Activated T-cell treated with anti-CD3 and anti-CD28 coated beads, Interleukin-2, amount 50 U/mL, for 24 hours (primary cell): ENCODE measurements around the gene RYR3.

ENCODE experiments used
- DNase-seq: peaks from one replicate; pipeline ENCODE4 v3.0.0-alpha.2; 2020
- H3K27ac Mint-ChIP-seq: 2 replicates; pipeline ENCODE4 v1.8.0; 2020; ENCODE audit warnings: mild to moderate bottlenecking, mixed read lengths
- H3K27me3 Mint-ChIP-seq: 2 replicates; pipeline ENCODE4 v1.8.0; 2020; ENCODE audit warnings: mixed read lengths
- H3K36me3 Mint-ChIP-seq: 2 replicates; pipeline ENCODE4 v1.8.0; 2020; ENCODE audit warnings: low read depth, mixed read lengths
- H3K4me1 Mint-ChIP-seq: 2 replicates; pipeline ENCODE4 v1.8.0; 2020; ENCODE audit warnings: low read depth, mixed read lengths
- H3K4me3 Mint-ChIP-seq: 2 replicates; pipeline ENCODE4 v1.8.0; 2020; ENCODE audit warnings: mild to moderate bottlenecking, moderate library complexity, mixed read lengths
- H3K9me3 Mint-ChIP-seq: 2 replicates; pipeline ENCODE4 v1.8.0; 2020; ENCODE audit warnings: mixed read lengths

The RYR3 gene

GRCh38 chr15:33343275-33343674, 32.5 kb downstream of the RYR3 start:
- no peaks in the 10 kb centered on the region for H3K4me1 Mint-ChIP-seq
- no peaks in the 10 kb centered on the region for H3K36me3 Mint-ChIP-seq
- no peaks in the 10 kb centered on the region for H3K27me3 Mint-ChIP-seq
- DNase-seq = no peak
- H3K9me3 Mint-ChIP-seq = no peaks in the 10 kb centered on the region
- no peak overlapping the region for H3K4me3 Mint-ChIP-seq
- no peak overlapping the region for H3K27ac Mint-ChIP-seq

- Mint-ChIP-seq H3K27me3 (no peaks in the 10 kb centered on the region), H3K36me3 (no peaks in the 10 kb centered on the region), H3K27ac (no peak overlapping the region), H3K9me3 (no peaks in the 10 kb centered on the region), H3K4me1 (no peaks in the 10 kb centered on the region), H3K4me3 (no peak overlapping the region)
- DNase-seq = no peak
Measured at GRCh38 chr15:33344111-33344510, 33.3 kb downstream of the RYR3 start.

- Mint-ChIP-seq H3K27me3 (no peaks in the 10 kb centered on the region), H3K36me3 (no peaks in the 10 kb centered on the region), H3K4me3 (no peak overlapping the region), H3K27ac (no peak overlapping the region), H3K4me1 (no peaks in the 10 kb centered on the region), H3K9me3 (no peaks in the 10 kb centered on the region)
- no peak for DNase-seq
Measured at GRCh38 chr15:33344530-33344929, 33.8 kb downstream of the RYR3 start.

GRCh38 chr15:33354411-33354810, 43.6 kb downstream of the RYR3 start:
- Mint-ChIP-seq H3K9me3 (no peaks in the 10 kb centered on the region), H3K36me3 (no peaks in the 10 kb centered on the region), H3K27ac (no peak overlapping the region)

GRCh38 chr15:33357845-33358244, 47.1 kb downstream of the RYR3 start:
- peaks cover 11% of the 10 kb centered on the region for H3K27me3 Mint-ChIP-seq
- no peak overlapping the region for H3K4me3 Mint-ChIP-seq
- no peak overlapping the region for H3K27ac Mint-ChIP-seq
- no peak for DNase-seq
- H3K4me1 Mint-ChIP-seq = no peaks in the 10 kb centered on the region
- no peaks in the 10 kb centered on the region for H3K36me3 Mint-ChIP-seq
- H3K9me3 Mint-ChIP-seq = no peaks in the 10 kb centered on the region

More at GRCh38 chr15:33354411-33354810, 43.6 kb downstream of the RYR3 start:
- no peak for DNase-seq
- peaks cover 11% of the 10 kb centered on the region for H3K27me3 Mint-ChIP-seq
- H3K4me3 Mint-ChIP-seq = no peak overlapping the region
- H3K4me1 Mint-ChIP-seq = no peaks in the 10 kb centered on the region

- Mint-ChIP-seq H3K27ac (no peak overlapping the region), H3K4me1 (no peaks in the 10 kb centered on the region), H3K27me3 (peaks cover 7% of the 10 kb centered on the region), H3K9me3 (no peaks in the 10 kb centered on the region), H3K36me3 (no peaks in the 10 kb centered on the region), H3K4me3 (no peak overlapping the region)
- DNase-seq = no peak
Measured at GRCh38 chr15:33358306-33358705, 47.5 kb downstream of the RYR3 start.

GRCh38 chr15:33360886-33361285, 50.1 kb downstream of the RYR3 start:
- no peak overlapping the region for H3K4me3 Mint-ChIP-seq
- H3K27me3 Mint-ChIP-seq = peaks cover 11% of the 10 kb centered on the region
- no peak overlapping the region for H3K27ac Mint-ChIP-seq
- H3K9me3 Mint-ChIP-seq = no peaks in the 10 kb centered on the region
- H3K4me1 Mint-ChIP-seq = no peaks in the 10 kb centered on the region
- DNase-seq = no peak
- no peaks in the 10 kb centered on the region for H3K36me3 Mint-ChIP-seq

- peaks cover 15% of the 10 kb centered on the region for H3K27me3 Mint-ChIP-seq
- H3K4me1 Mint-ChIP-seq = no peaks in the 10 kb centered on the region
- H3K9me3 Mint-ChIP-seq = no peaks in the 10 kb centered on the region
- no peak overlapping the region for H3K4me3 Mint-ChIP-seq
- no peaks in the 10 kb centered on the region for H3K36me3 Mint-ChIP-seq
- H3K27ac Mint-ChIP-seq = no peak overlapping the region
- DNase-seq = no peak
Measured at GRCh38 chr15:33369941-33370622, 59.3 kb downstream of the RYR3 start.

- H3K36me3 Mint-ChIP-seq = no peaks in the 10 kb centered on the region
- H3K9me3 Mint-ChIP-seq = no peaks in the 10 kb centered on the region
- no peak overlapping the region for H3K4me3 Mint-ChIP-seq
- DNase-seq = no peak
- peaks cover 18% of the 10 kb centered on the region for H3K27me3 Mint-ChIP-seq
- no peaks in the 10 kb centered on the region for H3K4me1 Mint-ChIP-seq
- H3K27ac Mint-ChIP-seq = no peak overlapping the region
Measured at GRCh38 chr15:33370623-33371020, 59.9 kb downstream of the RYR3 start.

- Mint-ChIP-seq H3K27ac (no peak overlapping the region), H3K36me3 (no peaks in the 10 kb centered on the region), H3K4me3 (no peak overlapping the region), H3K27me3 (peaks cover 20% of the 10 kb centered on the region), H3K4me1 (no peaks in the 10 kb centered on the region), H3K9me3 (no peaks in the 10 kb centered on the region)
- DNase-seq = no peak
Measured at GRCh38 chr15:33371159-33371558, 60.4 kb downstream of the RYR3 start.

GRCh38 chr15:33374226-33374914, 63.6 kb downstream of the RYR3 start:
- H3K36me3 Mint-ChIP-seq = no peaks in the 10 kb centered on the region
- H3K9me3 Mint-ChIP-seq = no peaks in the 10 kb centered on the region
- H3K27ac Mint-ChIP-seq = no peak overlapping the region
- no peak for DNase-seq
- no peaks in the 10 kb centered on the region for H3K4me1 Mint-ChIP-seq
- H3K4me3 Mint-ChIP-seq = no peak overlapping the region
- H3K27me3 Mint-ChIP-seq = peaks cover 19% of the 10 kb centered on the region

- no peaks in the 10 kb centered on the region for H3K4me1 Mint-ChIP-seq
- H3K4me3 Mint-ChIP-seq = no peak overlapping the region
- no peaks in the 10 kb centered on the region for H3K9me3 Mint-ChIP-seq
- no peak overlapping the region for H3K27ac Mint-ChIP-seq
- no peak for DNase-seq
- no peaks in the 10 kb centered on the region for H3K36me3 Mint-ChIP-seq
- peaks cover 19% of the 10 kb centered on the region for H3K27me3 Mint-ChIP-seq
Measured at GRCh38 chr15:33375236-33375635, 64.5 kb downstream of the RYR3 start.

GRCh38 chr15:33377204-33377603, 66.4 kb downstream of the RYR3 start:
- no peaks in the 10 kb centered on the region for H3K36me3 Mint-ChIP-seq
- no peak overlapping the region for H3K4me3 Mint-ChIP-seq
- H3K27me3 Mint-ChIP-seq = peaks cover 25% of the 10 kb centered on the region
- H3K9me3 Mint-ChIP-seq = no peaks in the 10 kb centered on the region
- no peaks in the 10 kb centered on the region for H3K4me1 Mint-ChIP-seq
- H3K27ac Mint-ChIP-seq = no peak overlapping the region
- no peak for DNase-seq

GRCh38 chr15:33378866-33379480, 68.2 kb downstream of the RYR3 start:
- H3K9me3 Mint-ChIP-seq = no peaks in the 10 kb centered on the region
- peaks cover 18% of the 10 kb centered on the region for H3K27me3 Mint-ChIP-seq
- H3K36me3 Mint-ChIP-seq = no peaks in the 10 kb centered on the region
- H3K4me3 Mint-ChIP-seq = no peak overlapping the region
- no peak overlapping the region for H3K27ac Mint-ChIP-seq
- DNase-seq = no peak
- no peaks in the 10 kb centered on the region for H3K4me1 Mint-ChIP-seq

GRCh38 chr15:33380406-33380805, 69.6 kb downstream of the RYR3 start:
- H3K4me1 Mint-ChIP-seq = no peaks in the 10 kb centered on the region
- no peak overlapping the region for H3K4me3 Mint-ChIP-seq
- no peaks in the 10 kb centered on the region for H3K9me3 Mint-ChIP-seq
- no peak for DNase-seq
- peaks cover 11% of the 10 kb centered on the region for H3K27me3 Mint-ChIP-seq
- H3K36me3 Mint-ChIP-seq = no peaks in the 10 kb centered on the region
- no peak overlapping the region for H3K27ac Mint-ChIP-seq
